ENCODE data around the gene PDGFRA.

PDGFRA gene

DNA sequence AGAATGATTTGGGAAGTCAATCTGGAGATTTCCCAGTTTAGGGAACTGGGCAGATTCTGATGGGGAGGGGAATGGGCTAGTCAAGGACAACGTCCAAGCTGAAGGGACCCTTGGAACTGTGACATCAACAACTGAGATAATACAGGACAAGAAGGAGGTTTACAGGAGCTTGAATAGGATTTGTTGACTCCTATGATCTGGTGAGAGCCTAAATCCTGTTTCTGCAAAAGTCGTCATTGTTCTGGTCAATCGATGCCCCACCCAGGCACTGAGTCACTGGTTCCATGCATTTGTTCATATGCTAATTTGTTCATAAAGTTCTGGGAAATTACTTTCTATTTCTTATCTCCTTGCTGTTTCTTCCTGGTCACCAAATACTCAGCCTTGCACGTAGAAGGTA lies 15.3 kb upstream of the PDGFRA start:
- H3K4me3 ChIP-seq (ENCODE audit: low read depth, low read length) = no peak overlapping the region
- no peak overlapping the region for H3K9ac ChIP-seq (ENCODE audit: low read depth, low read length)
- H3K36me3 ChIP-seq (ENCODE audit: control insufficient read depth, insufficient read depth, low read length) = no peaks in the 10 kb centered on the region
- no peaks in the 10 kb centered on the region for H3K9me3 ChIP-seq (ENCODE audit: control insufficient read depth, insufficient read depth, low read length)
- H3K4me1 ChIP-seq (ENCODE audit: control insufficient read depth, insufficient read depth, low read length) = peaks cover 4% of the 10 kb centered on the region
- H3K27me3 ChIP-seq (ENCODE audit: control insufficient read depth, insufficient read depth, low read length) = peaks cover 14% of the 10 kb centered on the region

DNA sequence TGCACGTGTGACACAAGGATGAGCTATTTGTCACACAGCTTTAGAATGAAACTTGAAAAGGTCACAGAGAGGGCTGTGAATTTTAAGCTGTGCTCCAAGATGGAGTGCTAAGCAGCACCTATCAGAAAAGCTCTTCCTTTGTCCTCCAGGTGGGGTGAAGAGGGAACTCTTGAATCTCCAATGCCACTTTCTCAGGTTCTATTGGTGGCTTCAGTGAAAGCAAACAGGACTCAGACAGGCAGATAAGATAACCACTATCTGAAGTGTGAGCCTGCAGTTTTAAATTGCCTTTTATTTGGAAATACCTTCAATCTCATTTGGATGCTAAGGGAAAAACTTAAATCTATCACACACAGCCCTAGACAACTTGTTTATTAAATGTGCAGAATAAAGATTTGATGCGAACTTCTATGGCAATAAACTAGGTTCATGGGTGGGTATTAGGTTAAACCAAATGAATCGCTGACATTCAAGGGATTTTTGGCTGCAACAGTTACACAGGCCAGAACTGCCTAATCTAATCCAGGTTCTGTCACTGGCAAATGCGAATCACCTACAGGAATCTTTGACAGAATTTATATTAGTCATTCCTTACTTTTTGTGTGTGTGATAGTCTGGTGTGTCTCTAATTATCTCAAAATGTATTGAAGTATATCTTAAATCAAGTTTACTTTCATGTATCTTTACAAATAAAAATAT lies 13.6 kb upstream of the PDGFRA start:
- Histone ChIP-seq H3K4me3 (ENCODE audit: low read depth, low read length) (no peak overlapping the region), H3K9ac (ENCODE audit: low read depth, low read length) (no peak overlapping the region), H3K27me3 (ENCODE audit: control insufficient read depth, insufficient read depth, low read length) (peaks cover 32% of the 10 kb centered on the region), H3K9me3 (ENCODE audit: control insufficient read depth, insufficient read depth, low read length) (no peaks in the 10 kb centered on the region), H3K36me3 (ENCODE audit: control insufficient read depth, insufficient read depth, low read length) (no peaks in the 10 kb centered on the region), H3K4me1 (ENCODE audit: control insufficient read depth, insufficient read depth, low read length) (peaks cover 4% of the 10 kb centered on the region)

DNA sequence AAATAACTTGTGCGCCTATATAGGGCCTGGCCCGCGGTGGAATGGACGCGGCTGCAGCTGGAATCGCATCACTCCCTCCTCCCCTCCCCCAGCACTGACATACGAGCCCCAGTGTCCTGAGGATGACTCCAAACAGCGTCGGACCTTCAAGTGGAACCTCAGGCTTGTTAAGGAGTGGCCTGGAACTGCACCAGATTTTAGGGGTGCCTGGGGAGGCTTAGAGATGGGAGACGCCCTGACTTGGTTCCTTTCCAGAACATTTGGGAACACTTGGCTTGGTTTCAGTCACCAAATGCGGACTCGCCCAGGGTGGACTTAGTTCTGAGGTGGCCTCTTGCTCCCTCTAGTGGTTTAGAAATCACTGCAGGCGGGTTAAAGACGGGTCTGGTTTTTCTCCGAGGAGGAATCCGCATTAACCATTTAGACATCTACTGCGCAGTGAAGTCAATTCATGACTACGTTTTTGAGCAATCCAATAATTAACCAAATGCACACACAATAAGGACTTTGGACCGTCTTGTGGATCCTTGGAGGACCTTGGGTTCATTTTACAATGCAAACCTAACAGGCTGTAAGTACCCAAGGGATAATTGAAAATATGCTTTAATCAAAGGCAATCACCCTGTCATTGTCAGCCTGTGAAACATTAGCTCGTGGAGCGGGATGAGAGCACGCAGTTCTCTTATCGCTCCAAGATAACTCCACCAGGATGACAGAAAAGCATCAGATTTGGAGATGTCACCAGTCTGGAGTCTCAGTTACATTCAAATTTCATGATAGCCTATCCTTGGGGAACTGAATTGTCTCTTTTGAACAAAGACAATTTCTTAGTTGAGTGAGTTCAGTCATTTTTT lies 11.2 kb upstream of the PDGFRA start:
- Histone ChIP-seq H3K27me3 (ENCODE audit: control insufficient read depth, insufficient read depth, low read length) (peaks cover 52% of the 10 kb centered on the region), H3K4me1 (ENCODE audit: control insufficient read depth, insufficient read depth, low read length) (peaks cover 4% of the 10 kb centered on the region), H3K9ac (ENCODE audit: low read depth, low read length) (no peak overlapping the region), H3K36me3 (ENCODE audit: control insufficient read depth, insufficient read depth, low read length) (no peaks in the 10 kb centered on the region), H3K9me3 (ENCODE audit: control insufficient read depth, insufficient read depth, low read length) (no peaks in the 10 kb centered on the region), H3K4me3 (ENCODE audit: low read depth, low read length) (peak overlapping the region; percentile 65)

DNA sequence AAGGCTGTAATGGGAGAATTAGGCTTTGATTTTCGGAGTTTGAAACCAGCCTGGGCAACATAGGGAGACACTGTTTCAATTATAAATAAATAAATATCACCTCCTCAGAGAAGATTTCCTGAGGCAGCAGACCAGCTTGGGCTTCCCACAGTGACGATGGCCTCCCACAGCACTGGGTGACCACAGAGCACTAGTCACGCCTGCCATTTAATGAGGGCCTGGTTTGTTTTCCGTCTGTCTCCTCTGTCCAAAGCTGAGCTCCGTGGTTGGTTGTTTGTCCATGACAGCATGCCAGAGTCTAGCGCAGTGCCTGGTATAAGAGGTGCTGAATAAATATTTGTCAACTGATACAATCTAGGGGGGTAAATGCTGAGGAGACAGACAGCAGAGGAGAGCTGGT lies 10.4 kb upstream of the PDGFRA start:
- Histone ChIP-seq H3K27me3 (ENCODE audit: control insufficient read depth, insufficient read depth, low read length) (peaks cover 61% of the 10 kb centered on the region), H3K4me1 (ENCODE audit: control insufficient read depth, insufficient read depth, low read length) (peaks cover 4% of the 10 kb centered on the region), H3K9ac (ENCODE audit: low read depth, low read length) (no peak overlapping the region), H3K4me3 (ENCODE audit: low read depth, low read length) (no peak overlapping the region), H3K9me3 (ENCODE audit: control insufficient read depth, insufficient read depth, low read length) (no peaks in the 10 kb centered on the region), H3K36me3 (ENCODE audit: control insufficient read depth, insufficient read depth, low read length) (no peaks in the 10 kb centered on the region)

DNA sequence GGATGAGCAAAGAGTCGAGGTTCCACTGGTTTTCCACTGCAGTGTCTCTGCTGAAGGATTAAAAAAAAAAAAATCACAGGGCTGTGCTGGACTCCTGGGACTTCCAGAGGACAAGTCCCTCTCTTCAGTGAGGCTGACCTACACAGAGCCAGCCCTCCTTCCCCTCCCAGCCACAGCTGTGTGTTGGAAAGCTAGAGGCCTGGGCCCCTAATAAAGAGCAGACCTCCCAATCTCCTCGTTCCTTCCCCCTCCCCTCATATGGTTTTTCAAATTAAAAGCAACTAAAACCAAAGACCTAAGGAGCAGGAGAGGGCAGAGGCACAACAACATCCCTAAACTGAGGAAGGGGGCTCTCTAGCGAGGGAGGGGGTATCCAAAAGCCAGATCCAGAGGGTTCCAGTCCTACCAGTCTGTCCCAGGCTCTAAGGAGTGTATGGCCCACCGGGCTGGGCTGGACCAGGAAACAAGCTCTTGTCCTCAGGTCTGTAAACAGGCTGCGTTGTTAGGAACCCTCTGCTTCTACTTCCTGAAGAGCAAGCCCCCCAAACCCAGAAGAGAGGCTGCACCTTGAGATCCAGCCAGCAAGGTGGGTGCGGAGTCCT lies 4.0 kb upstream of the PDGFRA start:
- Histone ChIP-seq H3K9ac (ENCODE audit: low read depth, low read length) (no peak overlapping the region), H3K4me3 (ENCODE audit: low read depth, low read length) (peak overlapping the region; percentile 85), H3K9me3 (ENCODE audit: control insufficient read depth, insufficient read depth, low read length) (no peaks in the 10 kb centered on the region)

DNA sequence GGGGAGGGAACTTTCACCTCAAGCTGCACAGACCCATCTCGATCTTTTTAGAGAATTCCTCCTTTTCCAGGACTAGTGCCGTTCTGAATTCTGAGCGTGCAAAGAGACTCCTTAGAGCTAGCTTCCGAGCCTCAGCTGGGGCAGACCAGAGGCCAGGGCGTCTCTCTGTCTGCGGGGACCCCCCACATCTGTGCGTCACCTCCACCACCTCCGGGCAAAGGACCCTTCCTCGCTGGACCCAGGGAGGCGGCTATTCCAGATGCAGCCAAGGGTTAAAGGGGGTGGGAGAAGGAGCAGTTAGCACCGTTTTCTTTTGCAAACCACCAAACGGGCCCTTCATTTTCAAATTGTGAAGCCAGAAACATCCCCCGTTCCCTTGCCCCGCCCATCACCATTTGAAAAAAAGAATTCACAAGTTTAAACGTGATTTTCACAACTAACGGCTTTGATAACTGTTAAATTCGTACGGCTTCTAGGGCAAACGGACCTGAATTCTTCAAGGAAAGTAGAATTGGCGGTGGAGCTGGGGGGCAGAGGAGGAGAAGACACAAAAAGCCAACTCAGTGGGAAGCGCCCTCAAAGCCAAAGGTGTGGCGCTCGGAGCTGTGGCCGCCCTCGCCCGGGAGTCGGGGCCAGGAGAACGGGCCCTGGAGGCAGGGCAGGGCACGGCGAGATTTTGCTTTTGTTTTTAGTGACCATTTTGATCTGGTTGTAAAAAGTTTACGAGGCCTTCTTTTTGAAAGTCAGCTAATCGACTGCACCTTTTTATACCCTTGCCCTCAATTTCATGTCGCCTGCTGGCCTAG lies 3.3 kb upstream of the PDGFRA start:
- peak overlapping the region; percentile 85 for H3K4me3 ChIP-seq (ENCODE audit: low read depth, low read length)
- no peaks in the 10 kb centered on the region for H3K9me3 ChIP-seq (ENCODE audit: control insufficient read depth, insufficient read depth, low read length)
- H3K36me3 ChIP-seq (ENCODE audit: control insufficient read depth, insufficient read depth, low read length) = no peaks in the 10 kb centered on the region
- no peak overlapping the region for H3K9ac ChIP-seq (ENCODE audit: low read depth, low read length)
- peaks cover 9% of the 10 kb centered on the region for H3K4me1 ChIP-seq (ENCODE audit: control insufficient read depth, insufficient read depth, low read length)
- peaks cover 96% of the 10 kb centered on the region for H3K27me3 ChIP-seq (ENCODE audit: control insufficient read depth, insufficient read depth, low read length)

More for the DNA sequence above, 4.0 kb upstream of the PDGFRA start:
- Histone ChIP-seq H3K36me3 (ENCODE audit: control insufficient read depth, insufficient read depth, low read length) (no peaks in the 10 kb centered on the region), H3K27me3 (ENCODE audit: control insufficient read depth, insufficient read depth, low read length) (peaks cover 95% of the 10 kb centered on the region), H3K4me1 (ENCODE audit: control insufficient read depth, insufficient read depth, low read length) (peaks cover 9% of the 10 kb centered on the region)

DNA sequence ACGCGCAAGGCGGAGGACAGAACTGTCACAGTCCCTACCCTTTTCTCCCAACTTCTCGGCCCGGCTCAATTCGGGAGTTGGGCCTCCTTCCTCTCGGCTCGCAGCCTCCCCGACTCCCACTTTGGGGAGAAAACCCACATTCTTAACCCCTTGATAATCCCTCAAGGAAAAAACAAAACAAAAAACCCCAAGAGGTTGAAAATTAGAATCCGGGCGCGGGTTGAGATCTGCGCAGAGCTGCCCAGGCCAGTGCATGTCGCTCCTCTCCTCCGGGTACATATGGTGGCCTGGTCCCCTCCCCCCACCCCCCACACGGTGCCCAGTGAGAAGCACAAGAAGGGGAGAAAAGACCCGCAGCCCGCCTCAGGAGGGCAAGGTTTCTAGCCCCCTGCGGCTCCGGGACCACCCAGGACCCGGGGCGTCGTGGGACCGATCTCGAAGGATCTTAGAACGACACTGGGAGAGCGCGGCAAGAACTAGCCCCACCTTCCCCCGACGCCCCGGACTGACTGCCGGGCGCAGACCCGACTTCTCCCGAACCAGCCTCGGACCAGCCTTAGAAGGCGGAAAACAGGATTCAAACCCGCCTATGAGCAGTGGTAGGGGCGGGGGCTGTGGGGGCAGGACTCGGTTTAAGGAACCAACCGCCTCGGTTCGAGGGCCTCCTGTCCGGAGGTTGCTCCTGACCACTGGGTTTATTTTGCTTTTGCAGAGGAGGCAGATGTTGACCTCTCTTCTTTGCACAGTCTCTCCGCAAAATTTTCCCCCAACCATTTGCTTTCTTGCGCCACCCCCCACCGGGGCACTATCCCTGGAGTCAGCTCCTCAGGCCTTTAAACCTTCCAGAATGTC lies 2.5 kb upstream of the PDGFRA start:
- Histone ChIP-seq H3K9ac (ENCODE audit: low read depth, low read length) (no peak overlapping the region), H3K36me3 (ENCODE audit: control insufficient read depth, insufficient read depth, low read length) (no peaks in the 10 kb centered on the region), H3K4me3 (ENCODE audit: low read depth, low read length) (peak overlapping the region; percentile 85), H3K27me3 (ENCODE audit: control insufficient read depth, insufficient read depth, low read length) (peaks cover 96% of the 10 kb centered on the region), H3K4me1 (ENCODE audit: control insufficient read depth, insufficient read depth, low read length) (peaks cover 9% of the 10 kb centered on the region), H3K9me3 (ENCODE audit: control insufficient read depth, insufficient read depth, low read length) (no peaks in the 10 kb centered on the region)

DNA sequence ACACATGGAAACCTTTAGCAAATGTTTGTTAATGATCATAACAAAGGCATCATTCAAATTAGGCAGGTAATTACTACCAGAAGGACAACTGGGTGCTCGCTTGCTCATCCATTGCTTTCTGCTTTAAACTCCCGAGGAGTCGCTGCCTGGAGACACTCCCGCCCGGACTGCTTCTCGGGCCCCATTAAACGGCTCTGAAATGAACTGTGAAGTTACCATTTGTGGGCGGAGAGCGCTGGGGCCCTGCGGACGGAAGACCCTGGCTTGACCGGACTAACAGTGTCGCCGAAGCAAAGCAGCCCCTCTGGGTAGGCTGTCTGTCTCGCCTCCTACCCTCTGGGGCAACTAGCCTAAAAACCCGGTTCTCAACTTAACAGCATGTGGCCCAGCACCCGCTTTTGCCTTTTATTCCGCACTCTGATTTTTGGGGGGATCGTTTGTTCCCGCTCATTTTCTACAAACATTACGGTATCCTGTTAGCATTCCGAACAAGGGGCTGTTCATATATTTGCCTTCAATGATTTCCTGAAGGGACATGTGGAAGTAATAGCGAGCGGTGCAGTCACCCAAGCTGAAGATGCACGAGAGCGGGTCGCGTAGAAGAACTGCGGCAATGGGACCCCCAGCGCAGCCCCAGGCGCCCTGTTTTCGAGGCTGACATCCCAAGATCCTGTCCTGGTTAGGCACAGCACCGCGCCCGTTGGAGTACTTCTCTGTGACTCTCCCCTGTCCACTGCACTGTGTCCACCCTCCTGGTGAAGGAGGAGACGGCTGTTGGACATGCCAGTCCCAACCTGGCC lies 1.6 kb upstream of the PDGFRA start:
- H3K27me3 ChIP-seq (ENCODE audit: control insufficient read depth, insufficient read depth, low read length) = peaks cover 96% of the 10 kb centered on the region
- peak overlapping the region; percentile 85 for H3K4me3 ChIP-seq (ENCODE audit: low read depth, low read length)
- H3K9me3 ChIP-seq (ENCODE audit: control insufficient read depth, insufficient read depth, low read length) = no peaks in the 10 kb centered on the region
- H3K4me1 ChIP-seq (ENCODE audit: control insufficient read depth, insufficient read depth, low read length) = peaks cover 9% of the 10 kb centered on the region
- H3K9ac ChIP-seq (ENCODE audit: low read depth, low read length) = no peak overlapping the region
- H3K36me3 ChIP-seq (ENCODE audit: control insufficient read depth, insufficient read depth, low read length) = no peaks in the 10 kb centered on the region

DNA sequence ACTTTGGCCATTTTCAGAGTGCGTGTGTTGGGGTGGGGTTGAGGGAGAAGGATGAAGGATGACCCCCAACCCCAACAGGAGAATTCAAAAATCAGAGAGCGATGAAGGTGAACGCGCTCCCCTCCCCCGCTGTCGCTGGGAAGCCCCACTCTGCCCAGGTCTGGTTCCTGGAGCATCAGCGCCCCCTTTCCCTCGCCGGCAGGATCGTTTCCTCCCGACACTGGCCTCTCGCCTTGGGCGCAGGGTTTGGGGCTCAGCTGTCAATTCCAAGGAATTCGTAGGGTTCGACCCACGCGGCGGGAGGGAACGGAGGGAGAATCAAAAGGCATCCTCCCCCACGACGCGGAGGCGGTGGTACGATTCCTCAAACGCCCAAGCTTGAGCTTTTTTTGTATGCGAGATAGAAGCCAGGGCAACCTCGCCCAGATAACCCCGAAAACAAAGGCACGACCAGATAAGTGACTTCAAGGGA lies 1.0 kb upstream of the PDGFRA start:
- no peaks in the 10 kb centered on the region for H3K36me3 ChIP-seq (ENCODE audit: control insufficient read depth, insufficient read depth, low read length)
- peaks cover 9% of the 10 kb centered on the region for H3K4me1 ChIP-seq (ENCODE audit: control insufficient read depth, insufficient read depth, low read length)
- peaks cover 91% of the 10 kb centered on the region for H3K27me3 ChIP-seq (ENCODE audit: control insufficient read depth, insufficient read depth, low read length)
- H3K9ac ChIP-seq (ENCODE audit: low read depth, low read length) = no peak overlapping the region
- H3K4me3 ChIP-seq (ENCODE audit: low read depth, low read length) = peak overlapping the region; percentile 85
- no peaks in the 10 kb centered on the region for H3K9me3 ChIP-seq (ENCODE audit: control insufficient read depth, insufficient read depth, low read length)

DNA sequence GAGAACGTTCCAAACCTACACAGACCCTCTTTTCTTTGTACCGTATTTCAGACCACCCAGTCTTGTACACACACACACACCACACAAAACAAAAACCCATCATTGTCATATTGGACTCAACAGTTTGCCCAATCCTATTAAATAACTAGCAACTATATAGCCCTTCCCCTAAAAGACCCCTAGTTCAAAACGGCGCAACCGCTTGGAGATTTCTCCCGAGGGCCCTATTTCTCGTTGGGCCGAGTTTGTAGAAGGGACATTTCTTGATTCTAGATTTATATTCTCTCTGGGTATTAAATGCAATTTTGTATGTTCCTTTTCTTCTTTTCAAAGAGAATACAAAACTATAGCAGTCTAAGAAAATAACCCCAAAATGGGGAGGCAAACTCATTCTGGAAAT lies 547 bp upstream of the PDGFRA start:
- H3K9ac ChIP-seq (ENCODE audit: low read depth, low read length) = no peak overlapping the region

More for the DNA sequence above, 547 bp upstream of the PDGFRA start:
- Histone ChIP-seq H3K4me3 (ENCODE audit: low read depth, low read length) (peak overlapping the region; percentile 85), H3K27me3 (ENCODE audit: control insufficient read depth, insufficient read depth, low read length) (peaks cover 88% of the 10 kb centered on the region), H3K36me3 (ENCODE audit: control insufficient read depth, insufficient read depth, low read length) (no peaks in the 10 kb centered on the region), H3K9me3 (ENCODE audit: control insufficient read depth, insufficient read depth, low read length) (no peaks in the 10 kb centered on the region), H3K4me1 (ENCODE audit: control insufficient read depth, insufficient read depth, low read length) (peaks cover 9% of the 10 kb centered on the region)

Data from iPS-15b (cell line).